ENCODE data around the gene HPSE. TPM values are rescaled to one million over a fixed set of nuclear protein-coding genes. Genes with fewer than 3 reads are reported as not detected.

Gene HPSE
- total and polyA plus RNA-seq, 4 donors: 0.43 to 4.7 (median 1.0) TPM

DNA sequence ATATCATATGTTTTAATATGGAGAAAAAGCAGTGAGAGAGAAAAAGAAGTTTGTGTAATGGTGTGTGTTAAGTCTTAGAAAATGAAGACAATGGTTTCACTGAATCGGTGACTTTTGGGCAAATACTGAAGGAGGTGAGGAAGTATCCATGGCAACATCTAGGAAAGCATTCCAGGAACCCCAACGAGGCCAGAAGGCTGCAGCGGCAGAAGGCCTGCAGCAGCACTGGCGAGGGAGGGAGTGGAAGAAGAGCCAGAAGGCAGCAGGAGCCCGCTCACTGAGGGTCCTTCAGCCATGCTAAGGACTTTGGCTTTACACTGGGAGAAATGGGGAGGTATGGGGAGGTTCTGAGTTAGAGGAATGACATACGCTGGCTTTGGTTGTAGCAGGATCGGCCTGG is 76.8 kb downstream of the HPSE start:
- TF ChIP-seq RXRA (IDR thresholded peaks at IDR 0.05) (no peak), JUND (IDR thresholded peaks at IDR 0.05) (no peak), GABPA (IDR thresholded peaks at IDR 0.05 in 1 of 2, conservative IDR thresholded peaks at IDR 0.05 in 1 of 2) (no peak), EGR1 (IDR thresholded peaks at IDR 0.05; ENCODE audit: low read depth in 2 of 2) (no peak), NR2F2 (IDR thresholded peaks at IDR 0.05) (no peak), HNF4A (conservative IDR thresholded peaks at IDR 0.05) (no peak), TAF1 (conservative IDR thresholded peaks at IDR 0.05) (no peak), HNF4G (IDR thresholded peaks at IDR 0.05) (no peak), FOXA1 (IDR thresholded peaks at IDR 0.05) (no peak), SP1 (IDR thresholded peaks at IDR 0.05) (no peak)
- TF ChIP-seq, protein P1, sequence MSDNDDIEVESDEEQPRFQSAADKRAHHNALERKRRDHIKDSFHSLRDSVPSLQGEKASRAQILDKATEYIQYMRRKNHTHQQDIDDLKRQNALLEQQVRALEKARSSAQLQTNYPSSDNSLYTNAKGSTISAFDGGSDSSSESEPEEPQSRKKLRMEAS (IDR thresholded peaks at IDR 0.05): no peak
- TF ChIP-seq, protein P2, sequence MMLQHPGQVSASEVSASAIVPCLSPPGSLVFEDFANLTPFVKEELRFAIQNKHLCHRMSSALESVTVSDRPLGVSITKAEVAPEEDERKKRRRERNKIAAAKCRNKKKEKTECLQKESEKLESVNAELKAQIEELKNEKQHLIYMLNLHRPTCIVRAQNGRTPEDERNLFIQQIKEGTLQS (IDR thresholded peaks at IDR 0.05): no peak
- TF ChIP-seq, protein P3, sequence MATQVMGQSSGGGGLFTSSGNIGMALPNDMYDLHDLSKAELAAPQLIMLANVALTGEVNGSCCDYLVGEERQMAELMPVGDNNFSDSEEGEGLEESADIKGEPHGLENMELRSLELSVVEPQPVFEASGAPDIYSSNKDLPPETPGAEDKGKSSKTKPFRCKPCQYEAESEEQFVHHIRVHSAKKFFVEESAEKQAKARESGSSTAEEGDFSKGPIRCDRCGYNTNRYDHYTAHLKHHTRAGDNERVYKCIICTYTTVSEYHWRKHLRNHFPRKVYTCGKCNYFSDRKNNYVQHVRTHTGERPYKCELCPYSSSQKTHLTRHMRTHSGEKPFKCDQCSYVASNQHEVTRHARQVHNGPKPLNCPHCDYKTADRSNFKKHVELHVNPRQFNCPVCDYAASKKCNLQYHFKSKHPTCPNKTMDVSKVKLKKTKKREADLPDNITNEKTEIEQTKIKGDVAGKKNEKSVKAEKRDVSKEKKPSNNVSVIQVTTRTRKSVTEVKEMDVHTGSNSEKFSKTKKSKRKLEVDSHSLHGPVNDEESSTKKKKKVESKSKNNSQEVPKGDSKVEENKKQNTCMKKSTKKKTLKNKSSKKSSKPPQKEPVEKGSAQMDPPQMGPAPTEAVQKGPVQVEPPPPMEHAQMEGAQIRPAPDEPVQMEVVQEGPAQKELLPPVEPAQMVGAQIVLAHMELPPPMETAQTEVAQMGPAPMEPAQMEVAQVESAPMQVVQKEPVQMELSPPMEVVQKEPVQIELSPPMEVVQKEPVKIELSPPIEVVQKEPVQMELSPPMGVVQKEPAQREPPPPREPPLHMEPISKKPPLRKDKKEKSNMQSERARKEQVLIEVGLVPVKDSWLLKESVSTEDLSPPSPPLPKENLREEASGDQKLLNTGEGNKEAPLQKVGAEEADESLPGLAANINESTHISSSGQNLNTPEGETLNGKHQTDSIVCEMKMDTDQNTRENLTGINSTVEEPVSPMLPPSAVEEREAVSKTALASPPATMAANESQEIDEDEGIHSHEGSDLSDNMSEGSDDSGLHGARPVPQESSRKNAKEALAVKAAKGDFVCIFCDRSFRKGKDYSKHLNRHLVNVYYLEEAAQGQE (IDR thresholded peaks at IDR 0.05): no peak
- TF ChIP-seq, protein P4, sequence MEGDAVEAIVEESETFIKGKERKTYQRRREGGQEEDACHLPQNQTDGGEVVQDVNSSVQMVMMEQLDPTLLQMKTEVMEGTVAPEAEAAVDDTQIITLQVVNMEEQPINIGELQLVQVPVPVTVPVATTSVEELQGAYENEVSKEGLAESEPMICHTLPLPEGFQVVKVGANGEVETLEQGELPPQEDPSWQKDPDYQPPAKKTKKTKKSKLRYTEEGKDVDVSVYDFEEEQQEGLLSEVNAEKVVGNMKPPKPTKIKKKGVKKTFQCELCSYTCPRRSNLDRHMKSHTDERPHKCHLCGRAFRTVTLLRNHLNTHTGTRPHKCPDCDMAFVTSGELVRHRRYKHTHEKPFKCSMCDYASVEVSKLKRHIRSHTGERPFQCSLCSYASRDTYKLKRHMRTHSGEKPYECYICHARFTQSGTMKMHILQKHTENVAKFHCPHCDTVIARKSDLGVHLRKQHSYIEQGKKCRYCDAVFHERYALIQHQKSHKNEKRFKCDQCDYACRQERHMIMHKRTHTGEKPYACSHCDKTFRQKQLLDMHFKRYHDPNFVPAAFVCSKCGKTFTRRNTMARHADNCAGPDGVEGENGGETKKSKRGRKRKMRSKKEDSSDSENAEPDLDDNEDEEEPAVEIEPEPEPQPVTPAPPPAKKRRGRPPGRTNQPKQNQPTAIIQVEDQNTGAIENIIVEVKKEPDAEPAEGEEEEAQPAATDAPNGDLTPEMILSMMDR (IDR thresholded peaks at IDR 0.05; ENCODE audit: low read depth, low read length, missing input control): no peak
- no peak for DNase-seq (ENCODE audit: low spot score)
- H3K9ac ChIP-seq (ENCODE audit: low read depth in 1 of 2, low read length in 2 of 2): no peak overlapping the region
- H3K27me3 ChIP-seq (ENCODE audit: control insufficient read depth in 4 of 4, insufficient read depth in 4 of 4, low read length in 3 of 4): no peaks in the 10 kb centered on the region
- 93% methylated on average over 7 of the region's 7 CpGs for WGBS
- no peak overlapping the region for H3K27ac ChIP-seq (ENCODE audit: low read depth in 1 of 2, low read length in 2 of 2)
- H3K9me3 ChIP-seq (ENCODE audit: control insufficient read depth in 4 of 4, low read length in 3 of 4): no peaks in the 10 kb centered on the region
- H3K36me3 ChIP-seq (ENCODE audit: control insufficient read depth in 4 of 4, insufficient read depth in 3 of 4, low read depth in 1 of 4, low read length in 3 of 4): no peaks in the 10 kb centered on the region
- H3K4me1 ChIP-seq (ENCODE audit: control insufficient read depth in 4 of 4, insufficient read depth in 4 of 4, low read length in 3 of 4): peaks cover 0 to 4% (median 0%) of the 10 kb centered on the region in 4 donors
- H3K4me3 ChIP-seq (ENCODE audit: low read depth in 1 of 3, low read length in 3 of 3): no peak overlapping the region

DNA sequence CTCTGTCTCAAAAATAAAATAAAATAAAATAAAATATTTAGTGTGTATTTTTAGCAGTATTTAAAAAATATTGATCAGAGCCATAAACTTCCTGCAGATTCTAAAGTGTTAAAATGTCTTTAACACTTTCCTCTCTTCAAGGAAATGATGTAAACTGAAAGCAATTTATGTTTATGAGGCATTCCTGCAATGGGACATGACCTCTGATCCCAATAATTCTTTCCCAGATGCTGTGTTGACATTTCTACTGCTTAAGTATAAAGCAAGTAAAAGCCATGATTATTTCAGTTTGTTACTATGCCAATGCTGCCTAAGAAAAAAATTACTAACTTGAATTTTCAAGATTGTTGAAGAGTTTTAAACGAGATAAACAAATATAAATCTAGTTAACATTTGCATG is 79.1 kb downstream of the HPSE start:
- Histone ChIP-seq H3K4me1 (ENCODE audit: control insufficient read depth in 4 of 4, insufficient read depth in 4 of 4, low read length in 3 of 4) (peaks cover 0 to 2% (median 0%) of the 10 kb centered on the region in 4 donors), H3K9me3 (ENCODE audit: control insufficient read depth in 4 of 4, low read length in 3 of 4) (no peaks in the 10 kb centered on the region), H3K27me3 (ENCODE audit: control insufficient read depth in 4 of 4, insufficient read depth in 4 of 4, low read length in 3 of 4) (no peaks in the 10 kb centered on the region), H3K9ac (ENCODE audit: low read depth in 1 of 2, low read length in 2 of 2) (no peak overlapping the region), H3K27ac (ENCODE audit: low read depth in 1 of 2, low read length in 2 of 2) (no peak overlapping the region), H3K36me3 (ENCODE audit: control insufficient read depth in 4 of 4, insufficient read depth in 3 of 4, low read depth in 1 of 4, low read length in 3 of 4) (no peaks in the 10 kb centered on the region), H3K4me3 (ENCODE audit: low read depth in 1 of 3, low read length in 3 of 3) (no peak overlapping the region)
- TF ChIP-seq FOXA2 (IDR thresholded peaks at IDR 0.05) (no peak), NR2F2 (IDR thresholded peaks at IDR 0.05) (peak; percentile 88)
- DNase-seq (ENCODE audit: low spot score): no peak
- WGBS: 69% methylated on average over 1 of the region's 1 CpG

All from liver (tissue), 9 donors.